ENCODE data around the gene PTOV1. TPM values are rescaled to one million over a fixed set of nuclear protein-coding genes. Genes with fewer than 3 reads are reported as not detected.
A peak's percentile ranks its signal among the peaks of the same experiment; 100 is the strongest.

PTOV1 gene
- total and polyA plus RNA-seq, 10 of the 15 experiments (the other 5 are each of a cell fraction or from before 2014, with no cell fraction given) = 3.2 to 83.5 (median 22.3) TPM

DNA sequence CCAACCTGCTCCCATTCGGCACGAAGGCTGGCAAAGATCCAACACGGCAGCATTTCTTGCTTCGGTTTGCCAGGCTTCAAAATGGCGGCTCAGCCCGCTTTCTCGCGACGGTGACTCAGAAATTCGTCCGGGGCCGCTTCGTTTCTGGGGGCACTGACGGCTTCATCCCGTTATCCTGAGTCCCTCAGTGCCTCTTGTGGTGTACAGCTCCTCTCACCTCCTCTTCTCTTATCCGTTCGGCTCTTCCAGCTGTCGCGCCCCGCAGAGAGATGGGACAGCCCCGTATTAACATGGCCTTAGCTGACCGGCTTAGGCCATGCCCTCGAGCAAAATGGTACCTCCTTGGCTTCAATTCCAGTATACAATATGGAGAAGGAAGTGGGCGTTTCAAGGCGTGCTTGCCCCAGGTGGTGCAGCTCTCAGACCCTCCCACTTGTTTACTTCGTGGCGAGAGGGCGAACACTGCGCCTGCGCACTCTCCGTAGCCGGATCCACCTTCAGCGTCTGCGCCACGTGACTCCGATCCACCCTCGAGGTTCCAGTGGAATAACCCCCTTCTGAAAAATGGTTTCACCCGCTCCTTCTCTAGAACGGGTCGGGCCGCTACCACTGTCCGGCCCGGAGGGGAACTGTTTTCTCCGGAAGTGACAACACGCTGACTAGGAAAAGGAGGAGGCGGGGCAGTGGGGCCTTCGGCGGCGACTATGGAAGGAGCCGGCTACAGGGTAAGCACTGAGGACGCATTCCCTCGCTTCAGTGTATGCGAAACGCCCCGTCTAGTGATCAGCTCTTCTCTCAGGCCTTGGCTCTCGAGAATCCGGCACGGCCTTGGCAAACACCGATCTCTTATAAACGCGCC is 26.3 kb downstream of the PTOV1 start, which contains the start of the genes AKT1S1 and TBC1D17 (continued):
- TF ChIP-seq TCF7 (IDR thresholded peaks at IDR 0.05; ENCODE audit: borderline replicate concordance) (no peak), CEBPB (IDR thresholded peaks at IDR 0.05; ENCODE audit: borderline replicate concordance in 1 of 2, low read depth in 2 of 2, low read length in 2 of 2) (no peak), EED (IDR thresholded peaks at IDR 0.05; ENCODE audit: low read depth) (no peak), EP300 (IDR thresholded peaks at IDR 0.05; ENCODE audit: borderline replicate concordance in 1 of 2, control insufficient read depth in 1 of 2, low read depth in 2 of 2, low read length in 2 of 2) (no peak; a peak in 1 of 4 replicates), ESRRA (IDR thresholded peaks at IDR 0.05; ENCODE audit: low read length) (no peak), PAX8 (IDR thresholded peaks at IDR 0.05) (no peak), ATF3 (IDR thresholded peaks at IDR 0.05; ENCODE audit: borderline replicate concordance, extremely low read depth, low read depth, low read length) (peak; percentile 83; the same call in 1 of the 2 replicates), SMC3 (IDR thresholded peaks at IDR 0.05; ENCODE audit: borderline replicate concordance, low read length) (0 out of 2 replicates have a peak, but pooled peaks have one; percentile 10), E2F4 (IDR thresholded peaks at IDR 0.05; ENCODE audit: low read depth, low read length) (no peak), LARP7 (IDR thresholded peaks at IDR 0.05) (peak; percentile 58), SREBF2 (IDR thresholded peaks at IDR 0.05; ENCODE audit: low read length) (no peak), ZBED1 (IDR thresholded peaks at IDR 0.05; ENCODE audit: borderline replicate concordance) (no peak), MTA3 (IDR thresholded peaks at IDR 0.05; ENCODE audit: borderline replicate concordance, low read length) (no peak), RAD51 (IDR thresholded peaks at IDR 0.05) (peak; percentile 98), NFIC (IDR thresholded peaks at IDR 0.05; ENCODE audit: low read depth, low read length) (no peak), E2F8 (IDR thresholded peaks at IDR 0.05; ENCODE audit: low read depth, partially characterized antibody) (peak; percentile 83), ZNF687 (IDR thresholded peaks at IDR 0.05) (no peak), JUND (IDR thresholded peaks at IDR 0.05; ENCODE audit: low read depth, low read length) (peak; percentile 100), ZNF274 (IDR thresholded peaks at IDR 0.05; ENCODE audit: insufficient read depth, insufficient read length) (no peak)

All from GM12878 (cell line).